ENCODE measurements around the gene FBXL4.

Gene FBXL4

DNA sequence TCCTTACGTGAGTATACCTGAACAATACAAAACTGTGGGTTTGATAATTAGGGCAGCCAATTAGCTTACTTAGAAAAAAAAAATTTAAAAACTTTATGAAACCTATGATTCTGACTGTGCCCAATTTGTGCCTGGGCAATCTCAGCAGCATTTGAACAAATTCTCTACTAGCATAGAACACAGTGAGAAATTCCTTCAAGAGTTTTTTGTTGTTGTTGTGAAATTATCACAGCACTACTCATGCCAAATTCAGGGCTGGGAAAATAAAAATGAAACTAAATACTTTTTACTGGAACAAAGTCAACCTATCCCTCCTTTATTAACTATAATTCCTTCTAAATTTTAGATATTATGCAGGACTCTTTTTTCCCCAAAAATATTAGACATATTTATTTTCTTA is 70.5 kb downstream of the FBXL4 start:
- DNase-seq = no peak

DNA sequence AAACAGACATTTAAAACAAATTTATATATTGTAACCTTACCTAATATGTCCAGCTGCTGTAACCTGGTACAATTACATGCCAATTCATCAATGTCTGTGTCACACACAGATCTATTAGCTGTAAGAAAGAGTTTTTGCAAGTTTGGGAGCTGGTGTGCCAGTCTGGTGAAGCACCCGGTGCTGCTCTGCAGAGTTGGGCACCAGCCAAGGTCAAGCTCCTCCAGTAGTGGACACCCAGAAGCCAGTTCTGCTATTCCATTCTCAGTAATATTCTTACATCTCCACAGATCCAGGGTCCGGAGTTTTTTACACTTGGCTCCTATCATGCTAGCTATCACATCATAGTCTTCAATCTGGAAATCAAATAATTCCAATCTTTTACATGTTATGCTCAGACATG is 72.4 kb downstream of the FBXL4 start:
- DNase-seq = no peak

DNA sequence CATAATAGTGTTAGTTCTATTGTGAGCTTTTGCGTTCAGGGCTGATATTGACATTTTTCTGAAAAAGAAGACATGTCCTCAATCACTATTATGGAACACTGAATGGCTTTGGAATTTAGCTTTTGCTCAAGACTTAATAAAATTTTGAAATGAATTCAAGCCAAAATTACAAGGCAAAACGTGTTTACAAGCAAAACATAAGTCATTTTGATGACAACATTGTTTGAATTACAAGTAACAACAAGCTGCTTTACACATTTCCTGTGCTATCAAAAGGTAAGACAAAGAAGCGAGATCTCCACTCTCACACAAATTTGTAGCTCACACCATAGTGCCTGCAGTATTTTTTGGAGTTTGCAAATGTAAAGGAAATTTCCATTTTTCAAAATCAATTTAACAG is 75.9 kb downstream of the FBXL4 start:
- no peak for DNase-seq

DNA sequence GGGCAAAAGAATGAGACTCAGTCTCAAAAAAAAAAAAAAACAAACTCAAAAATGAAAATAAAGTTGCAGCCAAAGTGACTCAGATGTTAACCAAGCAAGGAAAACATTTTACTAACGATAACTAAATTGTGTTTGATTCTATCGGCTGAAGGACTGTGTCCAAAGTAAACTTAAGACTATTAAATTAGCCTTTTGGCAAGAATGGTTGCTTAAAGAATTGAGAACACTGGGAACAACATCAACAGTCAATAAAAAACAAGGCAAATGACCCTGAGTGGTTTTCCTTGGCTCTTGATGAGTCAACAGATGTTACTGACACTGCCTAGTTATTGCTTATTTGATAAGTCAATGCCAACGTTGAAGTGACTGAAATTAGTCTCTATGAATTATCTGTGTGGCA is 76.7 kb downstream of the FBXL4 start:
- no peak for DNase-seq

DNA sequence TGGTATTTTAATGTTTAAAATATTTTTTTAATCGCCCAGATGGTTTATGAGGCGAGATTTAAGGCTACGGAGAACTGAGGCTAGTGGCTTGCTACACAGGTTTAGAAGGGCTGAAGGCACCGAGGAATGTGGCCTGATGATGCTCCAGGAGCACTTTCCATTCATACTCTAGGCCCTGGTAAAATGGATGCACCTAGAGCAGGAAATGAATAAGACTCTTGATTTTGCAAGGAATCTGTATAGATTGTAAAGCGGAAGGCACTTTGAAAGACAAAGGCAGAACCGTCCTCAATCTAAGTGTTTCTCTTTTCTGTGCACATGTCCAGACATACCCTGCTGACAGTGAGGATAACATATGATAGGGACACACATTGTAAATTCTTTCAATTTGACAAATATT is 83.2 kb downstream of the FBXL4 start:
- DNase-seq = no peak

DNA sequence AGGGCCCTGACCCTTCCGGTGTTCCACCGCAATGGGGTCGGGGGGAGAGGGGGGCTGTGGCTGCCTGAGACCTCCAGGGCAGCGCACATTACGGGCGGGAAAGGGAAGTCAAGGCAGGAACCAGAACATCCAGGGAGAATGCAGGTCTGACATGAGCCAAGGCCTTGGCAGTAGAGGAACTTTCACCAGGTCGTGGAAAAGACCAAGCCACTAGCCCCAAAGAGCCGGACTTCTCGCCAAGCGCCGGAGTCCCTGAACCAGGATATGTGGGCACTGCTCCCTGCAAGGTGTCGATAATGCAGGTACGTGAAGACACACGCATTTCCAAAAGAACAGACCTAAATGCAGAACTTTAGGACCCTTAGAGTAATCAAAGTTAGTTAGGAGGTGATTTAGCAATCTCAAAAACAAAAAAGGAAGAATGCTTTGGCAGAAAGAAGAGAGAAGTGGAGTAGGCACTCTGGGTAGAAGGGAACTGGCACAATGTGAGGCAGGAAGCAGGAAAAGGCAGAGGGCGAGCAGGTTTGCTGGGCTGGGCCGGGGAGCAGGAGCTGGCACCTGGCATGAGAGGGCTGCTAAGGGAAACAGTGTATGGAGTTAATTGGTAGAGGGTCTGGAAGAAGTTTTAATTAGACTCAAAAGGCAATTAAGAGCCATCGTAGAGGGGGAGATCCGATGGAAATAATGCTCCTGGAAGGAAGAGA is 99.1 kb downstream of the FBXL4 start:
- DNase-seq = no peak

DNA sequence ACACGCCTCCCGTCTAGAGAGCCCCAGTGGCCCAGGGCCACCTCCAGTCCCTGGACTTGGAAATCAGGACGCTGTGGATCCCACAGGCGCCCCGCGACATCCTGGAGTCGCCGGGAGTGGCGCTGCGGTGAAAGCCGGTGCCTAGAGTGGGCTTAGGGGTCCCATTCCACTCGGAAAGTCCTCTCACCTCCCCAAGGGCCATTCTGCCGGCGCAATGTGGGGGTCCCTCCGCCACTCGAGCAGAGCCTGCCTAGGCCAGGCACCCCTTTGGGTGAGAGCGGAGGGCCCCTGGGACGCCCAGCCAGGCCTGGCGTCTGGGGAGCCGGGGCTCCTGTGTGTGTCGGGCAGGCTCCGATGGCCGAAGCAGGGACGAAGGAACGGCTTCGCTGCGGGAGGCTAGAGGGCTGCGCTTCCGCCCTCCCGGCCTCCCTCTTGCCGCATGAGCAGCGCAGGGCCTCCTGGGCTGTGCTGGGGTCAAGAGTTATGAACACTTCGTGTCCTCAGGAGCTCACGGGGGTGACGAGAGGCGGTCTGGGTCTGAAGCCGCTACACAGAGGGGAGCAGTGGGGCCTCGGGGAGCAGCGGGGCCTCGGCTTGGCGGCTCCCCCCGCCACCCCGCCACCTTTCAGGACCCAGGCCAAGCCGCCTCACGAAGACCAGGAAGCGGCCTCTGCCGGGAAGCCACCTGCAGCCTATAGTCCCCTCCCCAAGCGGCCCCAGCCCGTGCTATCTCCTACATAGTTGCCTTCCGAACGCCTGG is 99.8 kb downstream of the FBXL4 start:
- DNase-seq = no peak

DNA sequence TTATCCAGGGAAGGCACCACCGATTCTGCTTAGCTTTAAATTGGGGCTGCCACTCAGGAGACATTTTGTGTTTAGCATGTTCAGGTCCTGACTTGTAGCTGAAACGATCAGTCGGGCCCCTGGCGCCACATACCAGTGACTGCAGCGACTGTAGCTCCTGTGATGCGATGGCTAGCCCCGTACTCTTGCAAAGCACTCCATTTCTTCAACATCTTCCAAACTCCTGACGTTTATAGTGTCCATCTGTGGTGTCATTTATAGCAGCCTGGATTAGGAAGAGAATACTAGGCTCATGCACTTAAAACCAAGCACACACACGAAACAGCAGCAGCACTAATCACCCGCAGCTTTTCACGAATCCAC is 100.3 kb downstream of the FBXL4 start:
- no peak for DNase-seq

DNA sequence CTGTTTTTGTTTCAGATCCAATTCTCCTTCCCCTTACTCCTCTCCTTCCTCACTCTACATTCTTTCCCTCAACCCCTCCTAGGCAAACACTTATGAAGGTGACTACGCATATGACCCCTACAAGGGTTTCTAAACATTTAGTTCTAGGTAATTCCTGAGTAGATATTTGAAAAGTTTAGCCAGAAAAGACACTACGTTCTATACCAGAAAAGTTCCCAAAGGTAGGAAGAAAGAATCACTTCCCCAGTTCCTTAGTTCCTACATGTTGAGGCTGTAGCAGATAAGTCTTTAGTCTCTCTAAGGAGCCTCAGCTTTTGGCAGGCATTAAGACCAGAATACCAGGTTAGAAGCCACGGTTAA is 101.7 kb downstream of the FBXL4 start:
- DNase-seq = no peak

DNA sequence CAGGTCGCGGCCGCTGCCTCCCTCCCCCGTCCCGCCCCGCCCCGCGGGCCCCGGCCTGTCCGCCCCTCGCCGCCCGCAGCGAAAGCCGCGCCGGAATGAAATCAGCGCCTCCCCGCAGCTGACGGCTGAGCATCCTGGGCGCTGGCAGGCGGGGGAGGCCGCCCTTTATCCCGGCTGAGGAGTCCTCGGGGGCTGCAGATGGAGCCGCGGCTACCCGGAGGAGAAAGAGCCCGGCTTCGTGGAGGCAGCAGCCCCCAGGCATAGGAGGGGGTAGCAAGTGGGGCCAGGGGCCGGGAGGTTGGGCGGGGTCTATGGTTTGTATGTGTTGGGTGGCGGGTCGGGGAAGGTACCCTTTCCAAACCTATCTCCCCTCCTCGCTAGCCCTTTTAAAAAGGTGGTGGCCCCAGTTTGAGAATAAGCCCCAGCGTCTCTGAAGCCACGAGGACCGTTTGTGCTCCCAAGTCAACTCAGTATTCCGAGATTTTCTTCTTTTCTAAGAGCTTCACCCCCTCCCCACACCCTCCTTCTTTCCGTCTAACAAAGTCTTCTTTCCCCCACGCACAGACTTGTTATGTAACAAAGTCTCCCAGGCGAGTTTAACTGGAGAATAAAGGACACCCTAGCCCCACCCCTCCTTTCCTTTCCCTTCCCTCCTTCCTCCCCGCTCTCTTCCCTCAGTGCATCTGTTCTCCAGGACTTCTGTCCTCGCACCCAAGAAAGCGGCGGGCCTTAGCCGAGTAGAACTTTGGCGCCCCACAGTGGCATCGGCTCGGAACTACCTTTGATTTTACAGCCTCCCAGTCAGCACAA is 102.3 kb downstream of the FBXL4 start:
- peak; percentile 52 to 69 for DNase-seq

DNA sequence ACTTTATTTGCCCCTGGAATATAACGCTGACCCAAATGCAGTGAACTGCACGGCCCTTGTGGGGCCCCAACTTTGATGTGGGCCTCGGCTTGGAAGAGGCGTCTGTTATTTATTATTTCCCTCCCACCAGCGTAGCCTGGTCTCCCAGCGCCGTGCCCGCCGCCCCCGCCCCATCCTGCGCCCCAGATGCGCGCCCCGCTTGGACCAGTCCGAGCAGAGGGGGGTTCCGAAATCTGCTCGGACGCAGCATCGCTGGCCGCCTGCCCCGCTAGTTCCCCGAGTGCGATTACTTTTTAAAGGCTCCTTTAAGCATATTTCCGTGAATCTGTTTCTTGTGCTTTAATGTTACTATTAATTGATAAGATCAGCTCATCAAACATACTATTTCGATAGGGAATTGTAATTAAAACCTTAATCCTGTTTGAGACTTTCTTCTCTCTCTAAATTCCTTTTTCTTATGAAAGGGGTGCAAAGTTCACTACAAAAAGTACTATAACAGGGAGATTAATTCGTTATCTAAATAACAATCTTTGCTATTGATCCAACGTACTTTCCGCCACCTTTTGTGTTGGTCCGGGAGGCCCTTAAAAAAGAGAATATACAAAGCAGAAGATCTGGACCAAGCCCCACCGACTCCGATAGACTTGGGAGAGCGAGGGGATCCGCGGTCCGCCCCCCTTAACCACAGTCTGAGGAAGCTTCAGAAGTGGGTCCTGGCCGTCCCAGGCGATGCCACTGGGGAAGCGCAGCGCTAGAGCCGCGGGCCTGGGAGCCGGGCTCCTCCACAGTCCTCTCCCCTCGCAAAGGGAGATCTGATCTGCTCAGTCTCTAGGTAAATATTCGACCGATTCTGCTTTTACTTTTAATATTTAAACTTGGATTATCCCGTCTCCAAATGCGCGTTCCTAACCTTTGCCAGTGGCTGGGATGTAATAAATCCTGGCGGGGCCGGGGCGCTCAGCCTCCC is 103.2 kb downstream of the FBXL4 start:
- no peak for DNase-seq

DNA sequence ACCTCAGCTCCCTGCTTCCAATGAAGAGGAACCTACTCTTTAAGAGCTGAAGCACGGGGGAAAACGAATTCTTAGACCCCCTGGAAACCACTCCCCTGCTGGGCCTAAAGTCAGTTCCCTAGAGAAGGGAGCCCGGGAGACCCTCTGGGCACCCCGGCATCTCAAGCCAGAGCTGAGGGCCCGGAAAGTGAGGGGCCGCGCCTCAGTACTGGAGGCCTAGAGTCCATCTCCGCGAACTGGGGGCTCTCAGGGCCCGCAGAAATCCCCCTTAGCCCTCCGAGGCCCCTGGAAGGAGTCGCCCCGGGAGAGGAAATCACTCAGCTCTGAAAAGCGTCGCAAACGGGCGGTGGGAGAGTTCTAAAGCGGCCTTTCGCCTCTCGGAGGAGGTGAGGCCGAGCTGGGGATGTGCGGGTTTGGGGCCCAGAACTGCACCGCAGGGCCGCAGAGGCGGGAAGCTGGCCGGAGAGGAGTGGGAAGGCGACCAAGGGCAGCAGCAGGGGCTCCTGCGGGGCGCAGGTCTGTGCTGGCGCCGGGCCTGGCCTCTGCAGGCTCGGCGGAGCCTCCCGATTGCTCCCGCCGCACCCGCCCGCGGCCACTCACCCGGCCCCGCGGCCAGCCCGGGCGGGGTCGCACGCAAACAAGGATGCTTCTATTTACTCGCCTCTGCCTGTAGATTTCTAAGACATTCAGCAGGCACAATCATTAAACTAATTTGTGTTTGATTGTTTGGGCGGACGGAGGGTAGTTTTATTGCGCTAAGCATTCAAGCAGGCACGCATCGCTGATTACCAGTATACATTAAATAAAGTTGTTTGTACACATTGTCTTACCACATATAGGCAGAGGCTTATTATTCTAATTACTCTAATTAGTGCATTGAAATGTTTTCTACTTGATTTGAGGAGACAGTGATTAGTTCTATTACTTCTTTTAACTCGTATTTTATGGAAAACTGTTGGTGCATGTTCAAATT is 104.2 kb downstream of the FBXL4 start:
- no peak for DNase-seq

DNA sequence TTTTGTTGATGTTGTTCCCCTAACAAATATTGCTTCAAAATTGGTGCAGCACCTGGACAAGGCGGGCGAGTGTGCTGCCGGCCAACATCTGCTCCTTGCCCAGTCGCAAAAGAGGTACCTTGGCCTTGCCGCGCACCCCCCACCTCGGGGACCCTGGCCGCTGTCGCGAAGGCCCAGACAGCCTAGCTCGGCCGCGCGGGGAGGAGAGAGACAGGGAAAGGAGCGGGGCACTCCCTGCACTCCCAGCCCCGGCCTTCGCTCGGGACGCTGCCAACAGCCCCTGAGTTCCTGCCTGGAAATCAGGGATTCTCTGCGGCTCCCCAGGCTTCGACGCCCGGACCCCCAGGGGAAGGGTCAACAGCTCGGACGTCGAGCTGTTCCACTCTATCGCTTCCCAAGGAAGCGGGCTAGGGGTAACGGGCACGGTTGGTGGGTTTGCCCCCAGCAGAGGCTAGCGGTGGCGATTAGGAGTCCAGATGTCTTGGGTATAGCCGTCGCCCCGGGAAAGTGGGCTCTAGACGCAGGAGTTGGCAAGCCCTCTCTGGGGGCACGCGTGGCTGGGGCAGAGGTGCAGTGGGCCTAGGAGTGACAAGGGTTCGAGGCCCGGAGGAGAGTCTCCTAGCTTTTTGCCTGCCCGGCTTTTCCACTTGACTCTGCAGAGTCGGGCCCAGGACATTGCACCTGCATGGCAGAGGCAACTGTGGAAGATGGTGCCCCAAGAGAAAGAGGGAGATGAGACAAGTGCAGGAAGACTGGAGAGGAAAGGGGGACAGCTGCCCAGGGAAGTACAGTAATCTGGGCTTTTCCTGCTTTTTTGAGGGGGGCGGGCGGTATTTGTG is 105.2 kb downstream of the FBXL4 start:
- no peak for DNase-seq

DNA sequence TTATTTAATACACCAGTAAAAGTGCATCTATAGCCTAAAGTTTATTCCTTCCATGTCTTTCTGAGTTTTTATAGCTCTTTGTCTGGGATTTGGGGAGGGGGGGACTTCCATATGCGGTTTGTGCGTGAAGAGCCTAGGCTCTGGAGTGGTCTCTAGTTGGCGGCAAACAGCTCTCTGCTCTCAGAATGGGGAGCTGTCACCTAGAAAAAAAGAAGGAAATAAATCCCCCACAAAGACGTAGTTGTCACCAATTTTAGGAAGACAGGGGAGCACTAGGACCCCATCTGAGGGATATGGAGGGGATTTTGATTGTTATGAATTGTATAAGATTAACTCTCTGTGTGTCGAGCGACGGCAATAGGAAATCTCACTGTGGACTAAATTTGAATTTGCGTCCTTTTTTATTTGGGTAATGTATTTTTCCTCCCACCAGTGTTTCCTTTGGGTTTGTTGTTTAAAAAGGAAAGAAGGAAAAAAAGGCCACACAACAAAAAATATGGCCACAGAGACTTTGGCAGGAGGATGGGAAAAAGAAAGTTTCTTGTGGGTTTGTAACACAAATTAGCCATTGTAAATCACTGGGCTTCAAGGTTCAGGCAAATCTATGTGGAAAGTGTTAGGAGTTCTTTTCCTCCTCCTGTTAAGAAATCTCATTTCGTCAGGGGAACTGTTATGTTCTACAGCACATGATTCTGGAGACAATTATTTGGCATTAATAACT is 106.0 kb downstream of the FBXL4 start:
- no peak for DNase-seq

DNA sequence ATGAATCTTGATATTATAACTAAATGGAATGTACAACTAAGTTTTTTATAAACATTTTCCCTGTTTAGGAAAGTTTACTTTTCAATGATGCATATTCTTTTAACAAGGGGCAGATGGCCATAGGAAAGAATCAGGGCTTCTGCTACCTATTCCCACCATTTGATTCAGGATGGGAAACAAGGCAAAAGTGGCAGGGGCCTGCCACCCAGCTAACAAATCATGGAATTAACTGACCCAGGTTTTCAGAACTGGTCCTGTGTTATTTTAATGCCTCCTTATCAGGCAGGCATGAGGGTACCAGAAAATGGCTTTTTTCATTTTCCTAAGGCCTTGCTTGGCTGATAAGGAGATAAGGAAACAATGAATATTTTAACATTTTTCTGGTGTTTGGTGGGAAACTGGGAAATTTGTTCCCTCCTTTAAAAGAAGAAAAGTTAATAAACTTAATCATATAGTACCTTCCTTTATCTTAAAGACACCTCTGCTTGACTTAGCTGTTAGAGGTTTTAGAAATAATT is 106.7 kb downstream of the FBXL4 start:
- DNase-seq = no peak

DNA sequence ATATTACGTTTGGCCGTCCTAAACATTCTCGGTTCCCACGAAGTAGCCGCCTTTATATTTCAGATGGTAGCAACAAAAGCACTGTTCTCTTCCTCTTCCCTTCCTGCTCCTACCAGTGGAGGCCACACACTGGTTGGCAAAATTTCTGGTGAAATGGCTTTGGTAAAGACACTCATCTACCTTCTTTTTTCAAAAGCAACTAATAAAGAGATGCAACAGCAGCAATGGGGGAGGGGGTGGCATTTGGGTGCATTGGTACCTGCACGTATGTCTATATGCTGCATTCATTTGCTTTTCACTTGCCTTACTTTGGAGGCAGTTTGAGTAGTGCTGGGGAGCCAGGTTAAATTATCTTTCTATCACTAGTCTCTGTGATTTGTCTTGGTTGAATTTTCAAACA is 107.4 kb downstream of the FBXL4 start:
- DNase-seq = no peak

DNA sequence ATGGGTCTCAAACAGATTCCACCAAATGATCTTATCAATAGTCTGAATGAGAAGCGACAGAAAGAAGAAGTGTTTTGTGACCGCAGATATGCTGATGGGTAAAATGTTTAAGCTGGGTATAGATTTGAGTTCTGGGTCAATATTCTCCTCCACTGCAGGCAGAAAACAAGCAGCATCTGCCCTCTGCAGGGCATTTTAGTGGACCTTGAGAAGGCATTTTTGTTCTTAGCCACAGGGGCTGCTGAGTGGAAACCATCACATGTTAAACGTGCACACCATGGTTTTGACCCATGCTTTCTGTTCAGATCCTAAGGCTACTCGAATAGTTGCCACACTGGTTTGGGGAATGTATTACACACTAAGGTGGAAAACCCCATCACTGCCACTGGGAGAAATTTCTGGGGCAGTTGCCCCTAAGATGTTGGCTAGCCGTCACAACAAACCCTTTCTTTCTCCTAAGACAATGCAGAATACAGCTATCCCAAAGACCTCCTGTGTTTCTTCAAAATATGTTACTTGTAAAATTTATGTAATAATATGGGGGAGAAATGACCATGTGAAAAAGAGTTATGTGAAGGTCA is 107.9 kb downstream of the FBXL4 start:
- DNase-seq = no peak

DNA sequence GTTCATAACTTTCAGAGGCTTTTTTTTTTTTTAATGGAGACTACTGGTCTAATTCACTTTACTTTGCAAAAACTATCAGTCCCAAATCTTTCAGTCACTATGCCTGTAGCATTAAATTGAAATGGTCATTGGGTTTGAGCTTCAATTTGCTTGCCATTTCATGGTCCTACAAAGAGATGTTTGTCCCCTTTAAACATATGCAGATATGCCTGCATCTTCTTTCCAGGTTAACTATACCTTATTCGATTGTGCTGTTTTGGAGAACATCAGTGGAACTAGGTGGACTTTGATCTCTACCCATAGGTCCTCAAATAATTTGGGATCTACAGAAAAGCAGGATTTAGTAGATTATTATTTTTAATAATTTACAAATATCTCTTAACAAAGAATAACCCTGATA is 108.8 kb downstream of the FBXL4 start:
- no peak for DNase-seq

DNA sequence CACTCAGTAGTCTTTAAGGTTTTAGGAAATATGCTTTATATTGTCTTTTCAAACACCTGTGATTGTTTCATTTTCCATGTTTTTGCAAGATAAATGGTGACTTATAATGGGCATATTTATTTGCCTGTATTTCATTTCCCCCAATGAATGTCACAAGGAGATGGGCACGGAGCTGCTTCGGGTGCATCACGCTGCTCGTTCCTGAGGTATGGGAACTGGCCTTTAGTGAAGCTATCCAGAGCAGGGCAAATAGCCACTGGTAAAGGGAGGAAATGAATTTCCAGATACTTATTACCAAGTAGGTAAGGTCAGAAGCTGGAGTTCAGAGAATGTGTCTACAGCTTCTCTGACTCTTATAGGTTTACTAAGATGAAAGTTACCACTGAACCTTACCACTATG is 109.7 kb downstream of the FBXL4 start:
- DNase-seq = no peak
